Stimulated activated CD4-positive, alpha-beta T cell treated with anti-CD3 and anti-CD28 coated beads, Interleukin-12 subunit alpha, Interleukin-12 subunit beta, amount 100 ng/mL, for 48 hours (primary cell): ENCODE data around the gene AKAP13.

Experiments used
- DNase-seq, 3 donors: peaks; one replicate each; pipeline ENCODE4 v3.0.0-alpha.2; 2020; ENCODE audit warnings: low read depth in 2 of 3, low spot score in 1 of 3

AKAP13 gene

DNA sequence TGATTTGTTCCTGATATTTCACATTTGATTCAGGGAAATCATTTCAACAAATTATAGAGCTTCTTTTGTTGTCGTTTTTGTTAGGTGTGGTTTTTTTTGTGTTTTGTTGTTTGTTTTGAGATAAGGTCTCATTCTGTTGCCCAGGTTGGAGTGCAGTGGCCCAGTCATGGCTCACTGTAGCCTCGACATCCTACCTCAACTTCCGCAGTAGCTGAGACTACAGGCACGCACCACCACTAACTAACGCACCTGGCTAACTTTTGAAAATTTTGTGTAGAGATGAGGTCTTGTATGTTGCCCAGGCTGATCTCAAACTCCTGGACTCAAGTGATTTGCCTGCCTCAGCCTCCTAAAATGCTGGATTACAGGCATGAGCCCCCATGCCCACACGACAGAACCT is 177.0 kb downstream of the AKAP13 start:
- no peak for DNase-seq

DNA sequence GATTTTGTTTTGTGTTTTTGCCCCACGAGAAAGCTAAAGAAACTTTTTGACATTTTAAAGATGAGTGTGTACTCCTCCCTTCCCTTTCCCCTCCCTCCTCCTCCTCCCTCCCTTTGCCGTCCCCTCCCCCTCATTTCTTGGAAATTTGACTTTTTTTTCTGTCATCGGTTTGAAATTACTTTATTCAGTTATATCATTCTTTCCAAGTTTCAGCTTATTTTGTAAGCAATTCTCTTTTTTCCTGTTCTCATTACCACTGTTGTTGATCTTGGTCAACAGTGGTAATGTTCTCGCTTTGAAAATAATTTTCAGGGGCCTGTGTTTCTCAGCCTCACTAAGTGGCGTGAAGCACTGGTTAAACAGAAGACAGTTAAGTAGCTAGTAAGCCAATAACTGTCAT is 178.4 kb downstream of the AKAP13 start:
- peak in 1 of 3 donors; percentile 27 for DNase-seq

DNA sequence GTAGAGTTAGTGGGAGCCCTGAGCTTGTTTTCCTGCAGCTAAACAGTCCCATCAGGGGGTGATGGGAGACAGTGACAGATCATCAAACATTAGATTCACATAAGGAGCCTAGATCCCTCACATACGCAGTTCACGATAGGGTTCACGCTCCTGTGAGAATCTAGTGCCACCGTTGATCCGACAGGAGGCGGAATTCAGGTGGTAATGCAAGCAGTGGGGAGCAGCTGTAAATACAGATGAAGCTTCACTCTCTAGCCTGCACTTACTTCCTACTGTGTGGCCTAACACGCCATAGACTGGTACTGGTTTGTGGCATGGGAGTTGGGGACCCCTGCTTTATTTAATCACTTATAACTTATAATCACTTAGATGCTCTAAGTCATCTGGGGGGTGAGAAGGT is 179.1 kb downstream of the AKAP13 start:
- no peak for DNase-seq

DNA sequence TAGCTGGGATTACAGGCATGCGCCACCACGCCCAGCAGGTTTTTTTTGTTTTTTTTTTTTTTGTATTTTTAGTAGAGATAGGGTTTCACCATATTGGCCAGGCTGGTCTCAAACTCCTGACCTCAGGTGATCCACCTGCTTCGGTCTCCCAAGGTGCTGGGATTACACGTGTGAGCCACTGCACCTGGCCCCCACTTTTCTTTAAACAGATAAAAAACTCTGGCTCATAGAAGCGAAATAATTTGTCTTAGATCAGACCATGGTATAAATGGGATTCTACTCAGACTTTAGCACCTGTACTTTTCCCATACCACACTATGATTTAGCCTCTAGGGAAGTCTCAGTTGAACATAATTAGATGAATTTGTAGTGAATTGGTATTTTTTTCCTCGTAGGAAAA is 182.4 kb downstream of the AKAP13 start:
- no peak for DNase-seq

DNA sequence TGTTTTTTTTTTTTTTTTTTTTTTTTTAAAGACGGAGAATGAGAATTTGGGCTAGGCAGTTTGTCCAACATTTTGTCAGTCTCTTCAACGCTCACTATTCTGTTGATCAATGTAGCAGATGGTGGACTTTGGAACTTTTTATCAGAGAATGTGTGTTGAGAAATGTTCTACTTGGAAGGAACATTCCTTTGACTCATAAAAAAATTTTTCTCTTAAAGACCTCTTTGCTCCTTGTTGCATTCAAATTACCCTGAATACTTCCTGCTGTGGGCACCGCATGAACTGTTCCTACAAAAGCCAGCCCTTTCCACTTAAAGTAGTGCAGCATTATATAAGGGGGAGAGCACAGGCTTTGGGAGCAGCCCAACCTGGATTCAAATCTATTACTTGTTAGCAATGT is 182.9 kb downstream of the AKAP13 start:
- DNase-seq, result no peak

DNA sequence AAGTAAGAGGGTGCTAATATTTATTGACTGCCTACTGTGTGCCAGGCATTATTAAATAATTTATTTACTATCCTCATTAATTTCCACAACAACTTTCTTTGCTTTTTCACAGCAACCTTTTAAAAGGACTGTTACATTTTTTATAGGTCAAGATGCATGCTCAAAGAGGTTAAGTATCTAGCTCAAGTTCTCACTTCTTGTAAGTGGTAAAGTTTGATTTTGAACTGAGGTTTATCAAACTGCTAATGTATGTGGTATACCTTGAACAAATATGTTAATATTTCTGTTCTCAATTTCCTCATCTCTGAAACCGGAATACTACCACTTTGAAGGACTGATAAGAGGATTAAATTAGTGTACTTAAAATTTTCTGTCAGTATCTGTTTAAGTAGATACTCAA is 183.3 kb downstream of the AKAP13 start:
- no peak for DNase-seq

DNA sequence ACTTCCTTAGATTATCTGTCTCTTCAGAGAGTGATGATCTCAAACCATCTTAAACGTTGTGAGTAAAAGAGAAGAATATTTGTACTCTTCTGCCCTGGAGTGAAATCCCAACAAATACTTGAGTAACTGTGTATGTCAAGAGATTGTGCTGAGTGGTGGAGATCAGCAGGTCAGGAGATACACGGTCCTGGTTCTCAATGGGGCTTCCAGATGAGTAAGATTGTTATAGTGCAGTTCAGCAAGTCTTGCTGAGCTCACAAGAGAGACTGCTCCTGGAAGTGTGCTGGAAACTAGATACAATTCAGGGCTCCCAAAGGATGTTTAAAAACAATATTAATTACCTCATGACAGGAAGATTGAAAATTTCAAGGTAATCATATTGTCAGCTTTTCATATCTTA is 184.3 kb downstream of the AKAP13 start:
- no peak for DNase-seq

DNA sequence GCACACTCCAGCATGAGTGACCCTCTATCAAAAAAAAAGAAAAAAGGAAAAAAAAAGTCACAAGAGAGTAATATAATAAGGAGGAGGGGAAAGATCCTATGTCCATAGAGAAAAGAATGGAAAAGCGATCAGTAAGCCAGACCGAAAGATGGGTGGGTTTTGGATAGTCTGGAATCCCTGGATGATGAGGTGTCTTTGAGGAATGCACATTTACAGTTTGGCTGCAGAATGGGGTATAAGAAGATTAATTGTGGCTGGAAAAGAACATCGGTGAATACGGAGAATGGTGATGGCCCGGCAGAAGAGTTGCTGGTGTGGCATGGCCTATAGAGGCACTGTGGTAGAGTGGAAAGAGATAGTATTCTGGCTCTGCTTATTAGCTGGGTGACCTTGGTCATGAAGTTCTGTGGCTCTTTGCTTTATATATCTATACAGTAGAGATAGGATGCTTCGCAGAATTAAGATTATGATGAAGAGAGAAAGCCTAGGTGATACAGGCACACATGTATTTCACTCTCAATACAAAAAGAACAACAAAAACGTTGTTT is 187.9 kb downstream of the AKAP13 start:
- DNase-seq, result no peak

DNA sequence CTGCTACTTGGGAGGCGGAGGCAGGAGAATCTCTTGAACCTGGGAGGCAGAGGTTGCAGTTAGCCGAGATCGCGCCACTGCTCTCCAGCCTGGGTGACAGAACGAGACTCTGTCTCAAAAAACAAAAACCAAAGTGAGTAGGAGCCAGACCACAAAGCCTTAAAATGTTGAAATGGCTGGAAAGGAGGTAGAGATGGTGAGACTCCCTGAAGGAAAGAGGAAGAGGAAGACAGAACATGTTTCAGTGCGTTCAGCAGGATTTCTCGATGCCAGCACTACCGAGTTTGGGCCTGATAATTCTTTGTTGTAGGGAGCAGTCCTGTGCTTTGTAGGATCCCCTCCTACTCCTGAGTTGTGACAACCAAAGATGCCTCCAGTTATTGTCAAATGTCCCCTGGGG is 189.9 kb downstream of the AKAP13 start:
- DNase-seq, result no peak

DNA sequence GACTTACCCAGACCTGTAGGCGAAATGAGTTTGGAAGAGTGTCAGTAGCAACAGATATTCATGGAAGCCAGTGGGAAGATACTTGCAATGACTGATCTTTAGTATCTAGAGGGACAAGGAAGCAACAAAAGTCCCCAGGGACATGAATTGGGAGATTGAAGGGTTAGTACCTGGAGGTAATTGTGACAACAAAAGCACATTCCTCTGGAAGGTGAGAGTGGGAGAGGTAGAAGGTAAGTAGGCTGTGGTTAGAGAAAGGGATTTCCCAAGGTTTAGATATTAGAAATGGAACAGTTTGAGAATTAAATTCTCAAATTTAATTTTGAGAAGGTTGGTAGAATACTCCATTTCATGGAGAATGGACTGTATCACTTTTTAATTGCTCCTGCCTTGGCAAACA is 191.4 kb downstream of the AKAP13 start:
- DNase-seq, result no peak

DNA sequence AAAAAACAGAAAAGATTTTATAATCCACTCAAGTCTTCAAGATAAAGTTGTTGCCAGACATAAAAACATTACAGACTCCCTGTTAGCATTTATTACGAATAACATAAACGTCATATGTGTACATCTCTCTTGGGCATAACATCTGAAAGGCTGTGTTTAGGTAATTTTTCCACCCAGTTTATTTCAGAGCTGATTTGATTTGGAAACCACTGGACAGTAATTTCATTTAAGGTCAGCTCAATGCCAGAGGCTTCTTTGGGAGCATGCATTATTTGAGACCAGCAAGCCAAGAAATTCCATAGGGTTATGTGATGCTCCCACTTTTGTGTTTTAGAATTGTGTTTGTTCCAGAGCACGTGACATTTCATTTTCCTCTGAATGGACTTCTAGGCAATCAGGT is 196.0 kb downstream of the AKAP13 start:
- no peak for DNase-seq

DNA sequence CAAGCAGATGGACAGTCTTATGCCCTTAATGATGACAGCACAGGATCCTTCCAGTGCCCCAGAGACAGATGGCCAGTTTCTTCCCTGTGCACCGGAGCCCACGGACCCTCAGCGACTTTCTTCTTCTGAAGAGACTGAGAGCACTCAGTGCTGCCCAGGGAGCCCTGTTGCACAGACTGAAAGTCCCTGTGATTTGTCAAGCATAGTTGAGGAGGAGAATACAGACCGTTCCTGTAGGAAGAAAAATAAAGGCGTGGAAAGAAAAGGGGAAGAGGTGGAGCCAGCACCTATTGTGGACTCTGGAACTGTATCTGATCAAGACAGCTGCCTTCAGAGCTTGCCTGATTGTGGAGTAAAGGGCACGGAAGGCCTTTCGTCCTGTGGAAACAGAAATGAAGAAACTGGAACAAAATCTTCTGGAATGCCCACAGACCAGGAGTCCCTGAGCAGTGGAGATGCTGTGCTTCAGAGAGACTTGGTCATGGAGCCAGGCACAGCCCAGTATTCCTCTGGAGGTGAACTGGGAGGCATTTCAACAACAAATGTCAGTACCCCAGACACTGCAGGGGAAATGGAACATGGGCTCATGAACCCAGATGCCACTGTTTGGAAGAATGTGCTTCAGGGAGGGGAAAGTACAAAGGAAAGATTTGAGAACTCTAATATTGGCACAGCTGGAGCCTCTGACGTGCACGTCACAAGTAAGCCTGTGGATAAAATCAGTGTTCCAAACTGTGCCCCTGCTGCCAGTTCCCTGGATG is 198.7 kb downstream of the AKAP13 start:
- no peak for DNase-seq

DNA sequence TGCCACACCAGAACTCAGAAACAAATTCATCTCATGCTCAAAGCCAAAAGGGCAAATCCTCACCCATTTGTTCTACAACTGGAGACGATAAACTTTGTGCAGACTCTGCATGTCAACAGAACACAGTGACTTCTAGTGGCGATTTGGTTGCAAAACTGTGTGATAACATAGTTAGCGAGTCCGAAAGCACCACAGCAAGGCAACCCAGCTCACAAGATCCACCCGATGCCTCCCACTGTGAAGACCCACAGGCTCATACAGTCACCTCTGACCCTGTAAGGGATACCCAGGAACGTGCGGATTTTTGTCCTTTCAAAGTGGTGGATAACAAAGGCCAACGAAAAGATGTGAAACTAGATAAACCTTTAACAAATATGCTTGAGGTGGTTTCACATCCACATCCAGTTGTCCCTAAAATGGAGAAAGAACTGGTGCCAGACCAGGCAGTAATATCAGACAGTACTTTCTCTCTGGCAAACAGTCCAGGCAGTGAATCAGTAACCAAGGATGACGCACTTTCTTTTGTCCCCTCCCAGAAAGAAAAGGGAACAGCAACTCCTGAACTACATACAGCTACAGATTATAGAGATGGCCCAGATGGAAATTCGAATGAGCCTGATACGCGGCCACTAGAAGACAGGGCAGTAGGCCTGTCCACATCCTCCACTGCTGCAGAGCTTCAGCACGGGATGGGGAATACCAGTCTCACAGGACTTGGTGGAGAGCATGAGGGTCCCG is 199.7 kb downstream of the AKAP13 start:
- DNase-seq, result no peak

DNA sequence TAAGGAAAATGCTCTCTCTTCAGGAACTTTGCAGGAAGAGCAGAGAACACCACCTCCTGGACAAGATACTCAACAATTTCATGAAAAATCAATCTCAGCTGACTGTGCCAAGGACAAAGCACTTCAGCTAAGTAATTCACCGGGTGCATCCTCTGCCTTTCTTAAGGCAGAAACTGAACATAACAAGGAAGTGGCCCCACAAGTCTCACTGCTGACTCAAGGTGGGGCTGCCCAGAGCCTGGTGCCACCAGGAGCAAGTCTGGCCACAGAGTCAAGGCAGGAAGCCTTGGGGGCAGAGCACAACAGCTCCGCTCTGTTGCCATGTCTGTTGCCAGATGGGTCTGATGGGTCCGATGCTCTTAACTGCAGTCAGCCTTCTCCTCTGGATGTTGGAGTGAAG is 200.5 kb downstream of the AKAP13 start:
- peak in 2 of 3 donors; percentile 37 to 42 for DNase-seq

DNA sequence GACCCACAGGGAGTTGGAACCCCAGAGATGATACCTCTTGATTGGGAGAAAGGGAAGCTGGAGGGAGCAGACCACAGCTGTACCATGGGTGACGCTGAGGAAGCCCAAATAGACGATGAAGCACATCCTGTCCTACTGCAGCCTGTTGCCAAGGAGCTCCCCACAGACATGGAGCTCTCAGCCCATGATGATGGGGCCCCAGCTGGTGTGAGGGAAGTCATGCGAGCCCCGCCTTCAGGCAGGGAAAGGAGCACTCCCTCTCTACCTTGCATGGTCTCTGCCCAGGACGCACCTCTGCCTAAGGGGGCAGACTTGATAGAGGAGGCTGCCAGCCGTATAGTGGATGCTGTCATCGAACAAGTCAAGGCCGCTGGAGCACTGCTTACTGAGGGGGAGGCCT is 201.1 kb downstream of the AKAP13 start:
- DNase-seq, result no peak

DNA sequence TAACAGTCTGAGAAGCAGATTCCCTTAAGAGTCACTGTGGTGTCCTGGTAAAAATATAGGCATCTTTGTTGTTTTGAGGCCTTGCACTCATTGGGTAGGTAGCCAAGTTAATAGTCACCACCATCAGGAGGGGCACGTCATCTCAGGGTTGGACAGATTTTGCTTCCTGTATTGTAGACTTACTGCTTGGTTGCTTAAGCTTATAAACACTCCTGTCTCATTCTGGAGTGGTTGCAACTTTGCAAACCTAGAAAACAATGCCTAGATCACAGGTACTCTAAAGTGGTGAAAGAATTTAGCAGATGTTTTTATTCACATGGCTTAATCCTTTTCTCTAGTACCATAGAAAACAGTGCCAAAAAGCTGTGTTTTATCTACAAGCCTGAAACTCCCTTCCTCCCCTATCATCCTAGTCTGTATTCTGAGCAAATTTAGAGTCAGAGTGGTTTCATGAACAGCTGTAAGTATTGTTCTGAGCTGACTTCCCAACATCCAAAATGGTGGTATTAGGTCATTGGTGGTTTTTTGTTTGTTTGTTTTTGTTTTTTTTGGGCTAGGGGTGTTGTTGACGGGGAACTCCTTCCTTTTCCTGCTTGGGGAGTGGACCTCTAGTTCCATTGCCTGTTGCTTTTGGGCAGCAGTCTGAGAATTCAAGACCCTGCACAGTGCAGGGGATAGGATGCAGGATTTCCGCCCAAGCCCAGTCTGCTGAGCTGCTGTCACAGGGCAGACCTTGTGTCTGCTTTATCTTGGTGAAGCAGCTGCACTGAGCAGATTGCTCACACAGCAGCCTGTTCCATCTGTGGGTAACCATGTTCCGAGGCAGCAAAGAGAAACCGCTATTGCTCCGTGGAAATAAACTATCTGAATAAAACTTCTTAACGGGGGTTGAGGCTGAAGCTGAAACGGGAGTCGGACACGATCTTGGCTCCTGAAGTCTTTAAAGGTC is 202.0 kb downstream of the AKAP13 start:
- DNase-seq, result peak in 2 of 3 donors; percentile 40 to 44

DNA sequence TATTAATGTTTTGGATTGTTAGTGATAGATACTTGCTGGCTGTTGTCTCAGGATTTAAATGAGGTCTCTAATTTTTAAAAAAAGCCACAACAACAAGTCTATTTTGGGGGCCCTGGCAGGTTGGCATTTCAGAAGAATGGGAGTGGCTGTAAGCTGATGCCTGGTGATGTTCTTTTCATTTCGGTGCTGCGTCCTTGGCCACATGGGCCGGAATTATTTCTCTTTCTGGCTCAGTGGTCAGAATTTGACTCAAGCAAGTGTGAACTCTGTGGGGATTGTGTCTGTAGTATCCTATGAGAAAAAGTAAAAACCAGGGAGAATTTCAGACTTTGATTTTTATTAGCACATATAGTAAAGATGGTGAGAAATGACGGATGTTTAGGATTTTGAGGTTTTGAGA is 203.0 kb downstream of the AKAP13 start:
- DNase-seq, result no peak

DNA sequence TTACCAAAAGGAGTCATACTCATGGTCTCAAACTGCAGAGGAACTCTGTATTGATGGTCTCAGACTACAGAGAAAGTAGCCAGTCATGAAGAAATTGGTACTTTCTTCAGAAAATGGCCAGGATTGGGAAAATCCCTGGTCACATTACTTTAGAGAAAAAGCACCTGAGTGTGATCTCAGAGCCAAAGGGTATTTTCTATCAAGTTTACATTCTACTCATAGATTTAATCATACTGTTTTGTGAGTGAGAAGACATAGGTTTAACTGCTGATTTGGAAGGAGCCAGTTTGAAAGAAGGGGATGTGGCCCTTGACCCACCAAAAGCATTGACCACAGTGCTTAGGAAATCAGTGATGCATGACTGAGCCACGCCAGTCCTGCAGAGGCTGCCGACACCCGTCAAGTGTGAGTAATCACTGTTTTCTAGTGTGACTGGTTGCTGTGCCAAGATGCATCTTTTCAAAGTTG is 203.6 kb downstream of the AKAP13 start:
- DNase-seq, result peak in 1 of 3 donors; percentile 46

DNA sequence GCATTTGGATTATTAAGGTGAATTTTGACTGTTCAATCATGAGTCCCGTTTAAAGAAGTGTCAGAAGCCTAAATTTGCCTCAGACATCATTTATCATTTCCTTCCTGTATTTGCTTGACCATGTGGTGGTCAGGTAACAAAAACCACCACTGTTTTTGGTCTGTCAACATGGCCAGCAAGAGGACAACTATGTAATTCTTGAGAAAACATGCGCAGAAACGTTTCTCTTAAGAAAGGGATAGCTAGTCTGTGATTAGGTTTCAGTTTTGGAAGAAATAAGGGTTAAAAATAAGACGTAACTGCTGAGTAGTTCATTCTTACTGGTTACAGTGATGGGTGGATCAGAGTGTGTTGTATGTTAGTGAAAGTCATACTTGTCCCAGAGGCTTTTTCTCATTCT is 204.5 kb downstream of the AKAP13 start:
- DNase-seq, result no peak

DNA sequence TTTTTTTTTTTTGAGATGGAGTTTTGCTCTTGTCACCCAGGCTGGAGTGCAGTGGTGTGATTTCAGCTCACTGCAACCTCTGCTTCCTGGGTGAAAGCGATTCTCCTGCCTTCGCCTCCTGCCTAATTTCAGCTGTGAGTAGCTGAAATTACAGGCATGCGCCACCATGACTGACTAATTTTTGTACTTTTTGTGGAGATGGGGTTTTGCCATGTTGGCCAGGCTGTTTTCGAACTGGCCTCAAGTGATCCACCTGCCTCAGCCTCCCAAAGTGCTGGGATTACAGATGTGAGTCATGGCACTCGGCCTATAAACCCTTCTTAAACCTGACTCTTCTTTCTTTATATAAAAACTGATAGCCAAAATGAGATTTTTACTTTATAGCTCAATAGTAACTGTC is 205.8 kb downstream of the AKAP13 start:
- DNase-seq, result peak in 1 of 3 donors; percentile 45

DNA sequence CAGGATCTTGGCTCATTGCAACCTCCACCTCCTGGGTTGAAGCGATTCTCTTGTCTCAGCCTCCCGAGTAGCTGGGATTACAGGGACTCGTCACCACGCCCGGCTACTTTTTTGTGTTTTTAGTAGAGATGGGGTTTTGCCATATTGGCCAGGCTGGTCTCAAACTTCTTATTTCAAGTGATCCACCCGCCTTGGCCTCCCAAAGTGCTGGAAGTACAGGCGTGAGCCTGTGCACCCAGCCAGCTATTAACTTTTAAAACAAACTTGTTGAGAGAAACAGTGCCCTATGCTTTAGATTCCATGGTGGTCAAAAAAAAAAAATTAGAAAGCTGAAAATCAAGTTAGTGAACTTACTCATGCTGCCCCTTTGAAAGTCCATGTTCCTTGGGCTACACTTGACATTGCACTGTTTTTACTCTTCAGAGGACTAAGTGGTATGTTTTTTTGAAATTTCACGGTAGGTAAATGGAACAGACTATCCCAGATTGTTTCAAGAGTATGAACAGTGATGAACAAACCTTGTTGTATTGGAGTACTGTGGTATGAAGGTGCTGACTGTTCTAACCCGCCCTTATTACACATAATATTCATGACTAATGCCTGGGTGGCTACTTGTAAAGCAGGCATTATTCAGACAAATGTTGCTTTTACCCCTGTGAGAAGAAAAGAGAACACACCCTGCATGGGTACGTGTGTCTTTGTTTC is 207.5 kb downstream of the AKAP13 start:
- no peak for DNase-seq
